Frontal cortex (tissue), 4 donors: ENCODE measurements around the gene JAG2. TPM values are rescaled to one million over a fixed set of nuclear protein-coding genes. Genes with fewer than 3 reads are reported as not detected.

Experiments
- DNase-seq, 2 donors: peaks; one replicate each; pipeline ENCODE4 v3.0.0; 2012; ENCODE audit warnings: low spot score in 2 of 2
- FAIRE-seq: peaks from 2 replicates; lab custom pipeline; 2012; peaks lifted over from hg19 to GRCh38; lab: Jason Lieb, UNC
- total RNA-seq: library from RNA; depleted of rRNA; stranded (reverse); fragments of >200 nt; gene quantifications from one replicate; pipeline ENCODE4 v1.2.3, GENCODE V29; 2014
- donor health status: control.
- donor health status: control.
- donor health status: control.

Gene JAG2
- total RNA-seq, 1 donor from 2014 or later, result 21.2 TPM

DNA sequence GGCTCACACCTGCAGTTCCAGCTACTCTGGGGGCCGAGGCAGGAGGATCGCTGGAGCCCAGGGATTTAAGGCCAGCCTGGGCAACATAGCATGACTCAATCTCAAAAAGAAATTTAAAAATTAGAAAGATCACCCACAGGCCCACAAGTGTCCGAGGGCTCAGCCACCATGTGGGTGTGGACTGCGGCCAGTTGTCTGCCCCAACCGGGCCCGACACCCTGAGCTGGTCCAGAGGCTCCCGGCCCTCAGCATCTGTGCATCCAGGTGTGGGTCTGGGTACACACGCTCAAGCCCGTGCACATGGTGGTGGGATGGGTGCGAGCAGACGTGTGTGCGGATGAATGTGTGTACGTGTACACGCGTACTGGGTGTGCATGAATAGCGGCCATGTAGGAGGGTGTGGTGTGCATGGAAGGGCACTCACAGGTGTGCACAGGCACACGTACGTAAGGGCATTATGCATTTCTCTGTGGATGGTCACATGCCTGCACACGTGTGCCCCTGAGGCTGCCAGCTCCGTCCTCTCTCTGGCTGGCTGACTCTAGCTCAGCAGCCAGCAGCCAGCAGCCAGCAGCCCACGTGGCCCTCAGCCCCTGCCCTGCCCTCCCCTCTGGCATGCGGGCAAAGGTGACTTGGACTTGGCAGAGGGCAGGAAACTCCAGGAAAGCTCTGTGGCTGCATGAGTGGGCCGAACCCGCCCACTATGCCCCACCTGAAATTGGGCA is 35.8 kb upstream of the JAG2 start:
- DNase-seq, result peak; percentile 76 to 85
- FAIRE-seq, result no peak

GRCh38 chr14:105203701-105204100 is 35.1 kb upstream of the JAG2 start:
- FAIRE-seq (no peak), DNase-seq (no peak)

DNA sequence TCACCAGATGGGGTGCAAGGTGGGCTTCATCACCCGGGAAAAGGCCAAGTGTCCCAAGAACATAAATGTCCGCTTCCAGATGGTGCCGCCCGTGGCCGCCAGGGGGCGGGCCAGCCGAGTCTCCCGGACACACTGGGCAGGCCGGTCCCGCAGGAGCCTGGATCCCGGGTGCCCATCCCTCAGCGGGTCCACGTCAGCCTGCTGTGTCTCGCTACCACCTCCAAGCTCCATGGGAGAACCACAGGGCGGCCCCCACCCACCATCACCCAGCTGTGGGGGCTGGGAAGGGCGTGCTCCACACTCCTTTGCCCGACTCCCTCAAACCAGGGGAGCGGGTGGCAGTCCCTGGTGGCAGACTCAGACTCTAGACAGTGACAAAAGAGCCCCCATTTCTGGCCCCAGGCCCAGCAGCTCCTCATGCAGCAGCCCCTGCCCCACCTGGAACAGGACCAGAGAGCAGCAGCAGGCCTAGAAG is 34.5 kb upstream of the JAG2 start:
- no peak for FAIRE-seq
- peak; percentile 85 to 93 for DNase-seq

DNA sequence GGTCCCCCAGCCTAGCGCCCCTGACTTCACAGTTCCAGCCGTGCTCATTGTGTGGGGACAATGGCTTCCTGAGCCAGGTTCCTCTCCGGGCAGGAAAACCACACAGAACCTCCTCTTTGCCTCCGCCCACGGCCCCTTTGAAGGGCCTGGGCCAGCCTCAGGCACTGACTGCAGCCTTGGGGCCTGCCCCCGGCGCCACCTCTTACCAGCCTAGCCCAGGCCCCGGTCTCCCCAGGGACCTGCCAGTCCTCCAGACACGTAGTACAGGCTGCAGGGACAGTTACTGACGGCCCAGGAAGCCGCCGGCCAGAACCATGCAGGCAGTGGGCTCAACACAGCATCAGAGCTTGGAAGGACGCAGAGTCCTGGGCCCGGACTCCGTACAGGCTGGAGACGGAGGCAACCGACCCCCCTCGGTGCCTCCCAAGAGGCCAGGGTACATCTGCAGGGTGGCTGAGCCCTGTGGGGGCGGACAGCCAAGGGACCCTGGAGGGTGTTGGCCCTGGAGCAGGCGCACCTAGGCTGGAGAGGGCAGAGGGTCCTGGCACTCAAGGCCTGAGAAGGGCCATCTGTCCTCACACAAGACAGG is 33.4 kb upstream of the JAG2 start:
- FAIRE-seq (no peak), DNase-seq (no peak)

DNA sequence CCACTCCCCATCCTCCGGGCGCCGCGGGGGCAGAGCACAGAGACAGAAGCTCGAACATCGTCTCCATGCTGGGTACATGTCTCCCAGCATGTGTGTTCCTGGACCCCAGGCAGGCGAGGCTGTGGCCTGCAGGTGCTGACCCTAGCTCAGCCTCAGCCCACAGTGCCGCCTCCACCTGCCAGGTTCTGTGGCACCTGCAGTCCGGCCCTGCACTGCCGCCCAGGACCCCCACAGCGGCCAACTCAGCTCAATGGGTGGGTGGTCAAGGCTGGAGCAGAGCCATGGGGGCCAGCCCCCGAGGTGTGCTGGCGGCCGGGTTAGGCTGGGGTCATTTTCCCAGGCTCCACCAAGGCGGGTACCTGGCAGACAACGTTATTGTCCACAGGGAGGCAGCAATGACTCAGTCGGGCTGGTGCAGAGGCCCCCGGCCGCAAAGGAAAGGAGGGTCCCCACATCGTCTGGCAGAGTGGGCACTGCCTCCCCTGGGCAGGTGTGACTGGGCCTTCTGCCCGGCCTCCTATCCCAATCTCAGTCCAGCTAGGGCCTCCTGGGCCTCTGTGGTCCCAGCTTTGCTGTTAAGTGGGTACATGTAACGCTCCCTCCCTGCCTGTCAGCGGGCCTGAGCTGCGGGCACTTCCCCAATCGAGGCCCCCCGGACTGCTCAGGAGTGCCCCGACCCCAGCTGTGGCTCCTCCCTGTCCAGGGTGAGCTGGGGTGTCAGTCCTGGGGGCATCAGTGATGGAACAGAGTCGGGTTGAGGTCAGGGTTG is 32.8 kb upstream of the JAG2 start:
- DNase-seq (no peak), FAIRE-seq (no peak)

DNA sequence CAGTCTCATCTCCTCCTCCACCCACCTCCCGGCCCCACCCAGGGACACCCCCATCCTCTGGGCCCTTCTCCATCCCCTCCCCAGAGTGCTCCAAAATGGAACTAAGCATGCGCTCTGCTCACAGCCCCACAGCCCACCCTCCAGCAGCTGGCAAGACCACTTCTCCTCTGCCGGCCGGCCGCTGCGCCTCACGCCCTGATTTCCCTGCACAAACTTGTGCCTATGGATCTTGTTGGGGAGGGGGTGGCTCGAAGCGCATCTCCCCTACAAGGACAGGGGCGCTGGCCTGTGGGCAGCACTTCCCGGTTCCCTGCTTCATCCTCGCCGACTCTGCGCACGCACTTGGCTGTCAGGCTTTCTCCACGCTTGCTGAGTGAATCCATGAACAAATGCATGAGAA is 32.1 kb upstream of the JAG2 start:
- FAIRE-seq (no peak), DNase-seq (no peak)

- no peak for FAIRE-seq
These were observed 31.5 kb upstream of the JAG2 start for GRCh38 chr14:105200074-105200473.

DNA sequence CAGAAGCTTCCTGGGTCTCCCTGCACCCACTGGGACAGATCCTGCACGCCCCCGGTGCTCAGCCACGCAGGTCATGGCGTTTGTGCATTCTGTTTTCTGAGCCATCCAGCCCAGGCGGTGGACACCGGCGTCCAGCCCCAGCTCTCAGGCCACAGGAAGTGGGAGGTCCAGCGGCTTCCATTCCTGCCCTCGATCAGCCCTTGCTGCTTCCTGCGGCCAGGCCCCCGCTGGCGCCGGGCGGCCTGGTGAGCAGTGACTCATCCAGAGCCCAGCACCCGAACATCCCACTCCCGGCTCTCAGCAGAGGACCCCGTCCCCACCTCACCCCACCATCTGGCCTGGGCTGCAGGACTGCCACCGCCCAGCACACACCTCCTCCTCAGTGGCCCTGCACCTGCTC is 30.5 kb upstream of the JAG2 start:
- no peak for DNase-seq
- FAIRE-seq, result no peak

More at GRCh38 chr14:105200074-105200473, 31.5 kb upstream of the JAG2 start:
- DNase-seq, result no peak

DNA sequence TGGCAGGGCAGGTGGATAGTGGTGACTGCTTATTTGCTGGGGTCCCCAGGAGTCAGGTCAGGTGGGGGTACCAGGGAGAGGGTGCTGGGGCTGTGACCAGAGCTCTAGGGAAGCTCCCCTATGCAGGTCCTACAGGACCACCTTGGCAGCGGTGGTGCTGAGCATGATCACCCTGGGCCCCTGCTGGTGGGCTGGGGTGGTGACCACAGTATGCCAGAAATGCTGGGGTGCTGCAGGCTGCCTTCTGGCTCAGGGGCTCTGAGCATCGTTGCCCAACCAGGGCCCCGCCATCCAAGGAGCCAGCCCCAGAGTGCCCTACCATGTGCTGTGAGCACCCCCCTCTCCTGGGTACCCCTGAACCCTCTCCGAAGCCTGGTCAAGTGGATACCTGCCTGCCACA is 30.0 kb upstream of the JAG2 start:
- FAIRE-seq (no peak), DNase-seq (no peak)

GRCh38 chr14:105197211-105197641 is 28.6 kb upstream of the JAG2 start:
- DNase-seq (no peak), FAIRE-seq (no peak)

DNA sequence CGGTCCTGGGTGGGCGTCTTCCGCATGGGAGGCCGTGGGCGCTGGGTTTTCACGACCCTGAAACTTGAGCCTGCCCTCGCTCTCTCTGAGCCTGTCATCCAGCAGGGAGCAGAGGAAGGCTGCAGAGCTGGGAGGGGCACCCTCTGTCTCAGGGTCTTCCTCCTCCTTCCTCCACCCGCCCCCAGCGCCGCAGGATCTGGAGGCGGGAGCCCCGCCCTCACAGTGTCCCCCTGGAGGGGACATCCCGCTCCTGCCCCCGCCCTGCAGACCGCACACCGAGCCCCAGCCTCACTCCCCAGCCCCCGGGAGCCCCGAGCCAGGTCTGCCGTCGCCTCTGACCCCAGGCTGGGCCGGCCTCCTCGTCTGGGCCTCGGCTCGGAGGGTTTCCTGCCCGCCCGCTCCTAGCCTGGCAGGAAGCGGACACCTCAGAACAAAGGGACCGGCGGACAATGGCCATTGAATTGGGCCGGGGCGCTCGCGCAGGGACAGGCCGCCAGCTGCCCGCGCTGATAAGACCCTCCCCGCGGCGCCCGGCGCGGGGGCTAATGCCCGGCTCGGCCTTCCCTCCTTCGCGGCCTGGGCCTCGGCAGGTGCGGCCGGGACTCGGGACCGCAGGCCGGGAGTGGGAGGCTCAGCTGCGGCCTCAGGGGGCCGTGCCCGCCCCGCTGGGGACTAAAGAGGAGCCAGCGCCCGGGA is 27.8 kb upstream of the JAG2 start:
- DNase-seq, result no peak

GRCh38 chr14:105195522-105196264 is 27.1 kb upstream of the JAG2 start:
- FAIRE-seq, result no peak
- DNase-seq, result no peak

More for the DNA sequence above, 27.8 kb upstream of the JAG2 start:
- FAIRE-seq, result no peak

- FAIRE-seq (no peak), DNase-seq (no peak)
These were observed 26.5 kb upstream of the JAG2 start for GRCh38 chr14:105195051-105195450.

DNA sequence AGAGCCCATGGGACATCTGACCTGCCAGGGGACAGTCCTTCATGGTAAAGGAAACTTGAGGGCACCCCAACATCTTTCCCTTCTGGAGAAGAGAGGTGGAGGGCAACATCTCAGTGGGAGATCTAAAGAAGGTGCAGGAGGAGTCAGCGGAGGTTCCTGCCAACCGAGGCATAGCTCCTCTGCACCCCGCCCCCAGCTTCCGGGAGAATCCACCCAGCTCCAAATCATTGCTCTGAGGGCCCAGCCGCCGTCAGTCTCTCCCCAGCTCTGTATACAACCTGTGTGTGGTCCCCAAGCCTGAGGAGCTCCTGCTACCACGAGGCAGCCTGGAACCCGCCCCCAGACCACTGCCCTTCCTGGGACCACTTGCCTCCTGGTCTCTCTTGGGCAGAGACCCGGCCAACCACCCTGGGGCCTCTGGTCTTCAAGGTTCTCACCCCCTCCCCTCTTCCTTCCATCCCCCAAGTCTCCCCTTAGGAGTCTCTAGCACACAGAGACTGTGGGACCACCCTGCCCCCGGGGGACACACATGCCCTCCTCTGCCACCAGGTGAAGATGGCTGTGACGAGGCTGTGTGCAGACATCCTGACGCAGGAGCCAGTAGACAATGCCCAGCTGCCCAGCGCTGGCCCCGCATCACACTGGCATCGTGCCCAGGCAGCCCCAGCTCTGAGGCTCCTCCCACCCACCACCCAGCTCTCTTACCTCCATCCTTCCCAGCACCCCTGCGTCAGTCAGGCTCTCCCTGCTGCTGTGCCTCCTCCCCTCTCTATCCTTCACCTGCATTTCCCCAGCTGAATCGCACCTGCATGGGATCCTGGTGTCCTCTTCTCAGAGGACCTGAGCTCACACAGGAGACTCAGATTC is 25.6 kb upstream of the JAG2 start:
- DNase-seq, result no peak
- no peak for FAIRE-seq

DNA sequence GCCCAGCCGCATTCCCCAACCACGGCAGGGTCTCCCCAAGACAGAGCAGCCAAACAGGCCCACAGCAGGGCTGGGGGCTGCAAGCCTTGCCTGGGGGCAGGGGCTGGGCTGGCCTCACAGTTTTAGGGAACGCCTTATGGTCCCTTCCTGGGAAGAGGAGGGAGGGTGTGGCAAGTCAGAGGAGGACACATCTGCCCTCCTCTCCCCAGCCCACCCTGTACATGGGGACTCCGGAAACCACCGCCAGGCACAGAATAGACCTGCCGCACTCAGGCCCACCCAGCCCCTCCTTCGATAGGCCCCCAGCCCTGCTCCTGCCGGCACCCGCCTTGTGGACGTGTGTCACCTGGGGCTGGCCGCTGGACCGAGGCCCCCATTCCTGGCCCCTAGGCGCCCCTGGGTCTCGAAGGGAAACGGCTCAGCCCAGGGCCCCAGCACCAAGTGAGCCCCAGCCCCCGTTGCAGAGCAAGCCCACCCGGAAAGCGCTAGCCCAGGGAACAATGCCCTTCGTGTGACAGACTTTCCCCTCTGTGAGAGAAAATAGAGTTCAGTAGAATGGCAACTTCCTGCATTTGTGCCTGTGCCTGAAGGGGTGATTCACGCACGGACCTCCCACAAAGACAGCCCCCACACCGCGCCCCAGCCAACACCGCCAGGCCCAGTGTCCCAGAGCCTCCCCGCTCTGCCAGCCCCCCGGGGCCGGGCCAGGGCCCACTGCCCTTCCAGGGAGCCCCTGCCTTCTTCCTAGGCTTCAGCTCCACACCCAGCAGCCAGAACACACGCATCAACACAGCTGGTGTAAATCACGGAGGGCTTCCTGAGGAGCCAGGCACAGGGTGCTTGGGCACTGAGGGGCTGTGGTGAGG is 24.5 kb upstream of the JAG2 start:
- FAIRE-seq (no peak), DNase-seq (no peak)

DNA sequence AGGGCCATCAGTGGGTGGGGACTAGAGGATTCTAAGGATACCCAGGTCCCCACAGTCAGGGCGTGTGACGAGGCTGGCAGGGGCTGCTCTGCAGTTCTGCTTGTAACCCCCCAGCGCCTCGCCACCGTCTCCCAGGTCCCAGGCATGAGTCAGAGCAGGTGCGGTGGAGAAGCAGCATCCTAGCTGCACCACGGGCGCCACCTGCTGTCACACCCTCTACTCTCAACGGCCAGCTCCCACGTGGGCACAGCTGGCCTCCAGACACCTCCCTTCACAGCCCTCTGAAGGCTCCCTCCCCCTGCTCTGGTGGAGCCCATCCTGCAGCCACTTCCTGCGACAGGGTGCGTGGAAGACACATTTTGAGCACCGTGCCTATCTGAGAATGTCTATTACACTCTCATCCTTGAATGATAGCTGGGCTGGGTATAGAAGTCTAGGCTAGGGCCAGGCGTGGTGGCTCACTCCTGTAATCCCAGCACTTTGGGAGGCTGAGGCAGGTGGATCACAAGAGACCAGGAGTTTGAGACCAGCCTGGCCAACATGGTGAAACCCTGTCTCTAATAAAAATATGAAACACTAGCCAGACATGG is 19.5 kb upstream of the JAG2 start:
- DNase-seq, result no peak
- no peak for FAIRE-seq

DNA sequence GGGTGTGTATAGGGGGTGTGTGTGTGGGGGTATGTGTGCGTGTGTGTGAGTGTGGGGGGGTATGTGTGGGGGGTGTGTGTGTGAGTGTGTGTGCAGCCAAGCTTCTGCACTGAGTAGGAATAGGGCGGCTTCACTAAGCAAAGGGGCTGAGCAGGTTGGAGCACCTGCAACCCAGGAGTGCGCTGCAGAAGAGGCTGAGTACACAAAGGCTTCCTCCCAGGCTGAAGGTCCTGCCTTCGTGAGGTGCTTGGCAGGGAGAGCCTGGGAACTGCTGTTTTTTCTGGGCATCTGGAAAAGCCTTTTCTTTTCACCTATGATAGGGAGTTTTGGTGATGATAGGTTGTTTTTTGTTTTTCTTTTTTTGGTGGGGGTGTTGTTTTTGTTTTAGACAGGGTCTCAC is 18.5 kb upstream of the JAG2 start:
- FAIRE-seq, result no peak

More for the DNA sequence above, 18.5 kb upstream of the JAG2 start:
- no peak for DNase-seq
